SK-N-SH (cell line): Measurements from ENCODE around the gene MRI1. TPM values are rescaled to one million over a fixed set of nuclear protein-coding genes. Genes with fewer than 3 reads are reported as not detected.

Experiments
- CTCF ChIA-PET: fragments of 300-600, 350-600 bp; formaldehyde crosslinking; extraction: SDS; loops from one replicate; lab custom pipeline; 2021; lab: Yijun Ruan, JAX
- POLR2A ChIA-PET: fragments of 350-600 bp; sonication (Branson Sonifier 250); formaldehyde crosslinking; extraction: SDS; loops from one replicate; lab custom pipeline; 2020; ENCODE audit warnings: antibody characterized with exemption, inconsistent platforms; lab: Yijun Ruan, JAX
- DNase-seq: peaks from one replicate; pipeline ENCODE4 v3.0.0; 2012
- H2AFZ ChIP-seq: fragments of 200-600 bp; sonication (generic); 2 replicates; pipeline ENCODE4 v1.8.1; 2016; ENCODE audit warnings: antibody characterized with exemption, mild to moderate bottlenecking, low read depth
- H3F3A ChIP-seq: fragments of 200-600 bp; sonication (generic); replicated peaks from 2 replicates; pipeline ENCODE3; 2016; ENCODE audit warnings: antibody characterized with exemption, mild to moderate bottlenecking; ENCODE audit not compliant: insufficient read depth
- H3K27ac ChIP-seq, 2 experiments: fragments of 200-500 bp in 1 of 2; fragments of 200-600 bp in 1 of 2; sonication (Bioruptor generic) in 1 of 2; sonication (generic), shearing (Covaris generic) in 1 of 2; 2 replicates each; pipeline versions ENCODE4 v1.5.1 to v1.6.1; 2014 to 2016; ENCODE audit warnings: low read depth in 2 of 2, inconsistent platforms in 1 of 2, low read length in 1 of 2, mild to moderate bottlenecking in 1 of 2, mixed read lengths in 1 of 2
- H3K27me3 ChIP-seq: fragments of 200-600 bp; sonication (generic), shearing (Covaris generic); 2 replicates; pipeline ENCODE4 v1.6.1; 2016; ENCODE audit warnings: mixed run types; ENCODE audit not compliant: insufficient read depth
- H3K36me3 ChIP-seq, 2 experiments: fragments of 200-500 bp in 1 of 2; fragments of 200-600 bp in 1 of 2; sonication (Bioruptor generic) in 1 of 2; sonication (generic) in 1 of 2; replicated peaks in 1 of 2; 2 replicates each; pipeline versions ENCODE3 to v1.5.1; 2014 to 2016; ENCODE audit warnings: low read length in 1 of 2, mild to moderate bottlenecking in 1 of 2; ENCODE audit not compliant: insufficient read depth in 2 of 2, control insufficient read depth in 1 of 2
- H3K4me1 ChIP-seq, 2 experiments: fragments of 200-500 bp in 1 of 2; fragments of 200-600 bp in 1 of 2; sonication (Bioruptor generic) in 1 of 2; sonication (generic), shearing (Covaris generic) in 1 of 2; 2 replicates each; pipeline versions ENCODE4 v1.5.1 to v1.6.1; 2014 to 2016; ENCODE audit warnings: low read depth in 1 of 2, low read length in 1 of 2, mixed run types in 1 of 2; ENCODE audit not compliant: insufficient read depth in 2 of 2, control insufficient read depth in 1 of 2
- H3K4me2 ChIP-seq: fragments of 200-600 bp; sonication (generic), shearing (Covaris generic); 2 replicates; pipeline ENCODE4 v1.6.1; 2017; ENCODE audit warnings: mixed run types
- H3K4me3 ChIP-seq, 2 experiments: fragments of 200-500 bp in 1 of 2; fragments of 200-600 bp in 1 of 2; sonication (Bioruptor generic) in 1 of 2; sonication (generic), shearing (Covaris generic) in 1 of 2; 2 replicates each; pipeline versions ENCODE4 v1.5.1 to v1.8.1; 2014 to 2016; ENCODE audit warnings: low read depth in 2 of 2, inconsistent platforms in 1 of 2, low read length in 1 of 2, mild to moderate bottlenecking in 1 of 2, mixed read lengths in 1 of 2, moderate library complexity in 1 of 2
- H3K79me2 ChIP-seq: fragments of 200-600 bp; sonication (generic); 2 replicates; pipeline ENCODE4 v1.8.1; 2017; ENCODE audit warnings: mild to moderate bottlenecking; ENCODE audit not compliant: insufficient read depth
- H3K9ac ChIP-seq: fragments of 200-600 bp; sonication (generic); 2 replicates; pipeline ENCODE4 v1.6.1; 2017; ENCODE audit warnings: mixed run types
- H3K9me2 ChIP-seq: fragments of 200-600 bp; sonication (generic); 2 replicates; pipeline ENCODE4 v1.6.1; 2017; ENCODE audit warnings: mixed run types
- H3K9me3 ChIP-seq: fragments of 200-600 bp; sonication (generic); 2 replicates; pipeline ENCODE4 v1.6.1; 2017; ENCODE audit warnings: mixed run types, mild to moderate bottlenecking, moderate library complexity
- H4K20me1 ChIP-seq: fragments of 200-600 bp; sonication (generic); 2 replicates; pipeline ENCODE4 v1.6.1; 2017; ENCODE audit warnings: mild to moderate bottlenecking, mixed run types; ENCODE audit not compliant: insufficient read depth
- EZH2phosphoT487 ChIP-seq: fragments of 200-600 bp; sonication (generic); IDR thresholded peaks from 2 replicates; pipeline ENCODE4 v1.6.1; 2017; ENCODE audit warnings: low read depth, mixed run types, mild to moderate bottlenecking, antibody characterized with exemption, moderate library complexity, borderline replicate concordance
- GABPA ChIP-seq: IDR thresholded peaks from 2 replicates; pipeline ENCODE4 v1.4.0; 2012; ENCODE audit warnings: low read depth, mild to moderate bottlenecking
- MEF2A ChIP-seq: IDR thresholded peaks from 2 replicates; pipeline ENCODE4 v1.4.0; 2012; ENCODE audit warnings: low read depth, borderline replicate concordance
- POLR2AphosphoS5 ChIP-seq: IDR thresholded peaks from 2 replicates; pipeline ENCODE4 v1.6.1; 2012; ENCODE audit warnings: low read depth, low read length
- RAD21 ChIP-seq: IDR thresholded peaks from 2 replicates; pipeline ENCODE4 v1.6.1; 2012; ENCODE audit warnings: mild to moderate bottlenecking, low read length
- RCOR1 ChIP-seq: fragments of 150-350 bp; IDR thresholded peaks from 2 replicates; pipeline ENCODE4 v1.6.1; 2017; ENCODE audit warnings: antibody characterized with exemption, low read length
- RFX5 ChIP-seq: IDR thresholded peaks from 2 replicates; pipeline ENCODE4 v1.6.1; 2012; ENCODE audit warnings: mild to moderate bottlenecking, improper control_type of control experiment, low read length
- RXRA ChIP-seq: IDR thresholded peaks from 2 replicates; pipeline ENCODE4 v1.4.0; 2012; ENCODE audit warnings: low read depth, mild to moderate bottlenecking, borderline replicate concordance
- SMC3 ChIP-seq: IDR thresholded peaks from 2 replicates; pipeline ENCODE4 v1.6.1; 2012; ENCODE audit warnings: low read depth, low read length, improper control_type of control experiment
- TCF12 ChIP-seq: IDR thresholded peaks from 2 replicates; pipeline ENCODE4 v1.4.0; 2012
- YY1 ChIP-seq: IDR thresholded peaks from 2 replicates; pipeline ENCODE4 v1.4.0; 2012; ENCODE audit warnings: low read depth, mild to moderate bottlenecking
- ZBTB33 ChIP-seq: IDR thresholded peaks from 2 replicates; pipeline ENCODE4 v1.4.0; 2012; ENCODE audit warnings: low read depth, borderline replicate concordance
- WGBS: methylation state at CpG from one replicate; pipeline ENCODE4 v1.1.6; 2017; ENCODE audit warnings: low lambda C conversion rate; 5-methylcytosine and 5-hydroxymethylcytosine counted together
- polyA plus RNA-seq, 3 experiments: library from polyadenylated mRNA; depleted of rRNA; stranded (reverse); fragments of >200 nt; gene quantifications; 2 replicates each; pipeline ENCODE4 v1.2.3, GENCODE V29; 2012

Gene MRI1
- polyA plus RNA-seq, 1 of the 3 experiments (the other 2 are of a cell fraction): 49.6 TPM

DNA sequence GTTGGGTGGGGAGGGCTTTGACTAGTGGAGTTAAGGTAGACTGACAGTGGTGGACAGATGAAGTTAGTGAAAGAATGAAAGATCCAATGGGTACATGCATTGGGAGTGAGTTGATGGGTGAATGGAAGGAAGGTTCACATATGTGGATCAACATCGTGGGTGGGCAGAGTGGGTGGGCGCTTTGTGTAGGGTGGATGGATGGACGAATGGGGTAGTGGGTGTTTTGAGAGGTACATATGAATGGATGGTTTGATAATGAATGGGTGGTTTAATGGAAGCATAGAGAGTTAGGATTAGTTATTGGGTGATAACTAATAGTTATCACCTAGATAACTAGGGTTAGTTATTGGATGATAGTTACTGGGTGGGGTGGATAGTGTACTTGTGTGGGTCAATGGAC lies 42.4 kb downstream of the MRI1 start:
- 99% methylated on average over 3 of the region's 3 CpGs for WGBS
- Histone ChIP-seq H3K4me1 (no peaks in the 10 kb centered on the region; a peak in 1 of 4 replicates), H3K9me3 (no peaks in the 10 kb centered on the region), H3K79me2 (no peaks in the 10 kb centered on the region), H3K9ac (no peak overlapping the region), H3K36me3 (peaks cover 9% of the 10 kb centered on the region in 2 experiments), H4K20me1 (no peaks in the 10 kb centered on the region), H3K4me3 (no peak overlapping the region), H3K27ac (no peak overlapping the region), H3K9me2 (no peaks in the 10 kb centered on the region), H3K4me2 (no peak overlapping the region), H3F3A (peaks cover 9% of the 10 kb centered on the region), H2AFZ (no peak overlapping the region), H3K27me3 (no peaks in the 10 kb centered on the region)
- TF ChIP-seq RCOR1 (no peak), YY1 (no peak), RAD21 (no peak), TCF12 (no peak), MEF2A (no peak), SMC3 (no peak), EZH2phosphoT487 (no peak), RFX5 (no peak)
- no peak for DNase-seq
- ChIA-PET CTCF (interaction anchor here (2.1 to 3.2 kb wide), 2 partner anchors 53 to 56 kb away, joined by 7 to 27 read pairs; no protein-coding TSS in a partner anchor), POLR2A (no interaction called here)

DNA sequence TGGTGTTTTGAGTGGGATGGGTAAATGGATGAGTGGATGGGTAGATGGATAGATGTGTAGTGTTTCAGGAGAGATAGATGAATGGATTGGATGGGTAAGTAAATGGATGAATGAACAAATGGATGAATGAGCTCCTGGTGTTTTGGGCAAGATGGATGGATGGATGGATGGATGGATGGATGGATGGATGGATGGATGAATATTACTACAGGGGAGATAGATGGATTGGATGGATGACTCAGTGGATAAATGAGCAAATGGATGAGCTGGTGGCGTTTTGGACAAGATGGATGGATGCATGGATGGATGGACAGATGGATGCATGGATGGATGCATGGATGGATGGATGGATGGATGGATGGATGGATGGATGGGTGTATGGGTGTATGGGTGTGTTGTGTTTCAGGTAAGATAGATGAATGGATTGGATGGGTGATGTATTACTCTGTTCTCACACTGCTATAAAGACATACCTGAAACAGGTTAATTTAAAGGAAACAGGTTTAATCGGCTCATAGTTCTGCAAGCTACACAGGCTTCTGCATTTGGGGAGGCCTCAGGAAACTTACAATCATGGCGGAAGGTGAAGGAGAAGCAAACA lies 43.2 kb downstream of the MRI1 start:
- Histone ChIP-seq H3K9ac (no peak overlapping the region), H2AFZ (no peak overlapping the region), H3K36me3 (peaks cover 9 to 10% of the 10 kb centered on the region in 2 experiments), H3K4me1 (no peaks in the 10 kb centered on the region; a peak in 1 of 4 replicates), H3F3A (peaks cover 9% of the 10 kb centered on the region)
- 100% methylated on average over 3 of the region's 3 CpGs for WGBS
- POLR2A ChIA-PET: no interaction called here
- TF ChIP-seq RXRA (no peak), ZBTB33 (no peak), RAD21 (no peak), GABPA (no peak), POLR2AphosphoS5 (no peak)
- TF ChIP-seq, all 33 proteins: peak for 0
- no peak overlapping the region for H3K4me2 ChIP-seq
- CTCF ChIA-PET: interaction anchor here (0.9 to 2.5 kb wide), 2 partner anchors 13 to 54 kb away, joined by 3 to 9 read pairs; partner anchors contain the start of gene ZSWIM4
- H3K9me3 ChIP-seq: no peaks in the 10 kb centered on the region
- no peaks in the 10 kb centered on the region for H3K27me3 ChIP-seq
- H3K79me2 ChIP-seq: no peaks in the 10 kb centered on the region
- no peaks in the 10 kb centered on the region for H4K20me1 ChIP-seq
- H3K9me2 ChIP-seq: no peaks in the 10 kb centered on the region
- no peak overlapping the region for H3K27ac ChIP-seq
- DNase-seq: no peak
- no peak overlapping the region for H3K4me3 ChIP-seq
